Peyer's patch (tissue), 4 donors: ENCODE data around the gene PLEKHA7.

ENCODE experiments used
- POLR2A ChIP-seq, 2 donors: fragments of 450-650 bp; IDR thresholded peaks; one replicate each; pipeline ENCODE4 v1.5.1; 2017; ENCODE audit warnings: antibody characterized with exemption in 2 of 2, mild to moderate bottlenecking in 2 of 2, moderate library complexity in 2 of 2
- TF ChIP-seq, protein P1 (sequence below), 6 experiments: fragments of 450-650 bp in 4 of 6; fragments of 200-600 bp in 2 of 6; sonication (generic) in 1 of 6; IDR thresholded peaks; one replicate each; pipeline ENCODE4 v1.5.1; 2017 to 2019; ENCODE audit warnings: antibody characterized with exemption in 6 of 6, mild to moderate bottlenecking in 3 of 6, moderate library complexity in 1 of 6

DNA sequence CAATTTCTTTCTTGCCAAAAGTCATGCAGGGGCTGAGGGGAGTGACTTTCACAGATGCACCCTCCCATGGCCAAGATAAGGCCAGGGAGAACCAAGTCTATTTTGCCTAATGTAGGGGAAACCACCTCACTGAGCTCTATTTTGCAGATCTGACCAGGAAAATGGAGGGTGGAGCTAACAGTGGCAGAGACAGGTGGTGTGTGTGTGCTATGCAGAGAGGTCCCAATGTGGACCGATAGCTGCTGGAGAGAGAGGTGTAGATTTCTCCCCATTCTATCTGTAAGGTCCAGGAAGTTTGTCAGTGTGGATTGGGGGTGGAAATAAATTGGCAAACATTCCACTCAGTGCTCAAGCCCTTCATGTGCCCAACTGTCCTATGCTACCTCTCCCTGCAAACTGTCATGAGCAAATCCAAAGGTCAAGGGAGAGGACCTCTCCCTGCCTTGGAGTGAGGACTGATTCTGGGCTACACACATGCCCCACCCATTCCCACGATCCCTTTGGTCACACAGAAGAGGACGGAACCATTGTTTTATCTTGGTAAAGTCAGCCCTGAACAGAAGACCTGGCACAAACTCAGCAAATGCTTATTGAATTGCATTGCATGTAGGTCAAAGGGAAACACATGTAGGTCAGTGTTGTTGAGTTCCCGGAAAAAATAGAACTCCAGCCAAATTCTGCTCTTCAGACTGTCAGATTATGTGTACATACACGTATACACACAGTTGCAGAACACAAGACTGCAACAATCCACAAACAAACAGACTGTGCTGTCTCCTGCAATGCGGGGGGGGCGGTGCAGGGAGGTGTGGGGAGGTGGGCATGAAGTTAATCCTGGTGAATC, 209.9 kb downstream of the PLEKHA7 start:
- TF ChIP-seq POLR2A (IDR thresholded peaks at IDR 0.05), result no peak
- TF ChIP-seq, protein P1, sequence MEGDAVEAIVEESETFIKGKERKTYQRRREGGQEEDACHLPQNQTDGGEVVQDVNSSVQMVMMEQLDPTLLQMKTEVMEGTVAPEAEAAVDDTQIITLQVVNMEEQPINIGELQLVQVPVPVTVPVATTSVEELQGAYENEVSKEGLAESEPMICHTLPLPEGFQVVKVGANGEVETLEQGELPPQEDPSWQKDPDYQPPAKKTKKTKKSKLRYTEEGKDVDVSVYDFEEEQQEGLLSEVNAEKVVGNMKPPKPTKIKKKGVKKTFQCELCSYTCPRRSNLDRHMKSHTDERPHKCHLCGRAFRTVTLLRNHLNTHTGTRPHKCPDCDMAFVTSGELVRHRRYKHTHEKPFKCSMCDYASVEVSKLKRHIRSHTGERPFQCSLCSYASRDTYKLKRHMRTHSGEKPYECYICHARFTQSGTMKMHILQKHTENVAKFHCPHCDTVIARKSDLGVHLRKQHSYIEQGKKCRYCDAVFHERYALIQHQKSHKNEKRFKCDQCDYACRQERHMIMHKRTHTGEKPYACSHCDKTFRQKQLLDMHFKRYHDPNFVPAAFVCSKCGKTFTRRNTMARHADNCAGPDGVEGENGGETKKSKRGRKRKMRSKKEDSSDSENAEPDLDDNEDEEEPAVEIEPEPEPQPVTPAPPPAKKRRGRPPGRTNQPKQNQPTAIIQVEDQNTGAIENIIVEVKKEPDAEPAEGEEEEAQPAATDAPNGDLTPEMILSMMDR (IDR thresholded peaks at IDR 0.05), result no peak
